ENCODE data around the gene PCNX3.
"Not testable (repeated sequence)": the region's sequence is repeated elsewhere in the genome, so short reads cannot be mapped to it uniquely, and the experiment has no call there.

The PCNX3 gene

GRCh38 chr11:65619281-65619928, 3.8 kb downstream of the PCNX3 start:
- no peak for DNase-seq (ENCODE audit: low read depth, low spot score)

GRCh38 chr11:65620666-65621065, 5.1 kb downstream of the PCNX3 start:
- DNase-seq (ENCODE audit: low read depth, low spot score): no peak

GRCh38 chr11:65621460-65621859, 5.9 kb downstream of the PCNX3 start:
- DNase-seq (ENCODE audit: low read depth, low spot score): no peak

- DNase-seq (ENCODE audit: low read depth, low spot score): no peak
Measured at GRCh38 chr11:65622011-65622410, 6.4 kb downstream of the PCNX3 start.

- no peak for DNase-seq (ENCODE audit: low read depth, low spot score)
Measured at GRCh38 chr11:65623177-65623576, 7.6 kb downstream of the PCNX3 start.

- DNase-seq (ENCODE audit: low read depth, low spot score): no peak
Measured at GRCh38 chr11:65623852-65624616, 8.5 kb downstream of the PCNX3 start.

GRCh38 chr11:65624931-65625627, 9.5 kb downstream of the PCNX3 start:
- DNase-seq (ENCODE audit: low read depth, low spot score): no peak

- no peak for DNase-seq (ENCODE audit: low read depth, low spot score)
Measured at GRCh38 chr11:65625628-65626342, 10.2 kb downstream of the PCNX3 start.

- no peak for DNase-seq (ENCODE audit: low read depth, low spot score)
Measured at GRCh38 chr11:65627202-65627601, 11.6 kb downstream of the PCNX3 start.

- no peak for DNase-seq (ENCODE audit: low read depth, low spot score)
Measured at GRCh38 chr11:65629579-65629978, 14.0 kb downstream of the PCNX3 start.

- DNase-seq (ENCODE audit: low read depth, low spot score): no peak
Measured at GRCh38 chr11:65630215-65630614, 14.6 kb downstream of the PCNX3 start.

- DNase-seq (ENCODE audit: low read depth, low spot score): no peak
Measured at GRCh38 chr11:65633390-65634108, 18.0 kb downstream of the PCNX3 start.

- no peak for DNase-seq (ENCODE audit: low read depth, low spot score)
Measured at GRCh38 chr11:65634109-65634436, 18.5 kb downstream of the PCNX3 start.

- DNase-seq (ENCODE audit: low read depth, low spot score): no peak
Measured at GRCh38 chr11:65634440-65634839, 18.9 kb downstream of the PCNX3 start.

- no peak for DNase-seq (ENCODE audit: low read depth, low spot score)
Measured at GRCh38 chr11:65634905-65635731, 19.5 kb downstream of the PCNX3 start.

- no peak for DNase-seq (ENCODE audit: low read depth, low spot score)
Measured at GRCh38 chr11:65636108-65637031, 20.8 kb downstream of the PCNX3 start.

- DNase-seq (ENCODE audit: low read depth, low spot score): no peak
Measured at GRCh38 chr11:65637032-65637557, 21.5 kb downstream of the PCNX3 start.

GRCh38 chr11:65637794-65638419, 22.3 kb downstream of the PCNX3 start, which contains the start of gene SIPA1:
Gene SIPA1 (plus strand): TSS chr11:65638101. CDS start chr11:65640922, 2,821 bp downstream.
- peak; percentile 75 for DNase-seq (ENCODE audit: low read depth, low spot score)

- DNase-seq (ENCODE audit: low read depth, low spot score): not testable (repeated sequence)
Measured at GRCh38 chr11:65639228-65639597, 23.6 kb downstream of the PCNX3 start.
